ENCODE results near the gene FBXO33. TPM values are rescaled to one million over a fixed set of nuclear protein-coding genes. Genes with fewer than 3 reads are reported as not detected.

FBXO33 gene
- total RNA-seq, 4 donors from 2014 or later = 27.4 to 40.2 (median 33.5) TPM

DNA sequence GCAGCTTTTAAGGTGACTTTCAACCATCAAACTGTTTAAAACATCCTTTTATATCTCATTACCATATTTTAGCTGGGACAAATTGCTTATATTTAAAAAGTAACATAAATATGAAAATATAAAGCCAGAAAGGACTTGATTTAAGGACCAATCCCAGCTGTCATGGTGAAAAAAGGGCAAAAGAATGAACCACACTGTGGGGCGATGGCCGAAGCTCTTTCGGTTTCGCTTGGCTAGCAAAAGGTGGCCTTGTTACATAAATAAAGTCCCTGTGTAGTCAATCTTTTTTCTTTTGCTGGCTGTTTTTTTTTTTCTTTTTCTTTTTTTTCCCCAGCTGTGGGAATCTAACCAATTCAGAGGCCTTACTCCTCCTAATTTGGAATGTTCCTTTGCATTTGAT lies 50.9 kb downstream of the FBXO33 start:
- intact Hi-C loops (cut with DNase I) = no loop called here
- Histone ChIP-seq H3K27me3 (no peaks in the 10 kb centered on the region), H3K4me3 (replicated peaks in 1 of 3) (no peak overlapping the region), H3K36me3 (no peaks in the 10 kb centered on the region), H3K4me1 (peaks cover 6 to 10% of the 10 kb centered on the region in 2 donors), H3K27ac (no peak overlapping the region), H3K9me3 (no peaks in the 10 kb centered on the region)
- no peak for TF ChIP-seq POLR2A (IDR thresholded peaks at IDR 0.05)
- TF ChIP-seq, protein P1, sequence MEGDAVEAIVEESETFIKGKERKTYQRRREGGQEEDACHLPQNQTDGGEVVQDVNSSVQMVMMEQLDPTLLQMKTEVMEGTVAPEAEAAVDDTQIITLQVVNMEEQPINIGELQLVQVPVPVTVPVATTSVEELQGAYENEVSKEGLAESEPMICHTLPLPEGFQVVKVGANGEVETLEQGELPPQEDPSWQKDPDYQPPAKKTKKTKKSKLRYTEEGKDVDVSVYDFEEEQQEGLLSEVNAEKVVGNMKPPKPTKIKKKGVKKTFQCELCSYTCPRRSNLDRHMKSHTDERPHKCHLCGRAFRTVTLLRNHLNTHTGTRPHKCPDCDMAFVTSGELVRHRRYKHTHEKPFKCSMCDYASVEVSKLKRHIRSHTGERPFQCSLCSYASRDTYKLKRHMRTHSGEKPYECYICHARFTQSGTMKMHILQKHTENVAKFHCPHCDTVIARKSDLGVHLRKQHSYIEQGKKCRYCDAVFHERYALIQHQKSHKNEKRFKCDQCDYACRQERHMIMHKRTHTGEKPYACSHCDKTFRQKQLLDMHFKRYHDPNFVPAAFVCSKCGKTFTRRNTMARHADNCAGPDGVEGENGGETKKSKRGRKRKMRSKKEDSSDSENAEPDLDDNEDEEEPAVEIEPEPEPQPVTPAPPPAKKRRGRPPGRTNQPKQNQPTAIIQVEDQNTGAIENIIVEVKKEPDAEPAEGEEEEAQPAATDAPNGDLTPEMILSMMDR (IDR thresholded peaks at IDR 0.05) = no peak
- WGBS, 2 donors = 90 to 96% methylated on average over 4 of the region's 4 CpGs
- peak in 1 of 2 donors; percentile 27 for DNase-seq

DNA sequence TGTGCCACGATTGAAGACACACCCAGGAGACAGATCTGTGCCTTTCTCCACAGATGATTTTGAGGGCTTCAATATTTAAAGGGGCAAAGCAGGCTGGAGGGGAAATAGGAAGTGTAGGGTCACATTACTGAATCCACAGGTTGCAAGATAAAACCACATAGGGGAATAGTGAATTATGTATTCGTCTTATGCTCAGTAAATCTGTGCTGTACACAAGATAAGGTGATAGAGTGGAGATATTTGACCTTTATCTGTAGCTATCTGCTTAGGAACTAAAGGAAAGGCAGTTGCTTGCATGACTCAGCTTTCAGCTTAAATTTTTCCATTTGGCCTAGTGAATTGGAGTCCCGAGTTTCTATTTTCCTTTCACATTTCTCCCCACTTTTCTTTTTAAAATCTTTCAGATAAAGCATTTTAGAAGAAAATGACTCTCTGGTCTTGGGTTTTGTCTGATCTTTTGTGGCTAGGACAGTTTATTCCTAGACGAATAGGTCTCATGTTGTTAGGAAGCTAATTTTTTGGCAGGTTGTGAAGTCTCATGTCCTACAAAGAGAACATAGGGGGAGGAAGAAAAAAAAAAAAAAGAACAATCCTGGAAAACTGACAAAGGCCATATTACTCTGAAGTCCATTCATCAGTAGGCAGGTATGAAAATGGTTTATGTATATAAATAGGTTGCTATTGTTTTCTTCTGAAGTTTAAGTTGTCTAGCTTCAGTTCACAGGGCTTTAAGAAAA lies 55.4 kb downstream of the FBXO33 start:
- TF ChIP-seq, protein P1 (IDR thresholded peaks at IDR 0.05) = no peak
- Histone ChIP-seq H3K4me1 (peaks cover 6 to 10% of the 10 kb centered on the region in 2 donors), H3K36me3 (no peaks in the 10 kb centered on the region), H3K27ac (peak overlapping the region; percentile 12 to 61 (median 59)), H3K4me3 (replicated peaks in 1 of 3) (no peak overlapping the region), H3K9me3 (no peaks in the 10 kb centered on the region), H3K27me3 (no peaks in the 10 kb centered on the region)
- intact Hi-C loops (cut with DNase I) = no loop called here
- 59 to 67% methylated on average over 4 of the region's 4 CpGs for WGBS, 2 donors
- DNase-seq = no peak

DNA sequence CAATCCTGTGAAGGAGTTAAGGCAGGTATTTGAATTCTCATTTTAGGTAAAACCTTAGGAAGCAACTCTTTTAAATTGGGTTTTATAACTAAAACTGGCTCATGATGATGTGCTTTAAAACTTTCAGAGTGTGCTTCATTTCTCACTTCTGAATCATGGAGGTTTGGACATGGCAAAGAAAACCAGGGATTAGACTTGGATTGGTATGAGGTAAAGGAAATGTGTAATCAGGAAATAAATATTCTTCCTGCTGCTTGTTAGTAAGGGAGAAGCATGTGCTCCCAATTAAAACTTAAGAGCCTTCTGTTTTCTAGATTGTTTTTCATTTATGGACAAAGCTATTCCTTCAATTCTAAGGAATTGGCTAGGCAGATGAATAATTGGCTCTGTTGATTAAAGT lies 57.4 kb downstream of the FBXO33 start:
- Histone ChIP-seq H3K36me3 (no peaks in the 10 kb centered on the region), H3K27me3 (no peaks in the 10 kb centered on the region), H3K4me1 (peaks cover 6 to 10% of the 10 kb centered on the region in 2 donors), H3K4me3 (replicated peaks in 1 of 3) (no peak overlapping the region), H3K9me3 (no peaks in the 10 kb centered on the region), H3K27ac (no peak overlapping the region)
- TF ChIP-seq, protein P1 (IDR thresholded peaks at IDR 0.05) = no peak
- no peak for TF ChIP-seq POLR2A (IDR thresholded peaks at IDR 0.05)
- DNase-seq = no peak
- intact Hi-C loops (cut with DNase I) = no loop called here

DNA sequence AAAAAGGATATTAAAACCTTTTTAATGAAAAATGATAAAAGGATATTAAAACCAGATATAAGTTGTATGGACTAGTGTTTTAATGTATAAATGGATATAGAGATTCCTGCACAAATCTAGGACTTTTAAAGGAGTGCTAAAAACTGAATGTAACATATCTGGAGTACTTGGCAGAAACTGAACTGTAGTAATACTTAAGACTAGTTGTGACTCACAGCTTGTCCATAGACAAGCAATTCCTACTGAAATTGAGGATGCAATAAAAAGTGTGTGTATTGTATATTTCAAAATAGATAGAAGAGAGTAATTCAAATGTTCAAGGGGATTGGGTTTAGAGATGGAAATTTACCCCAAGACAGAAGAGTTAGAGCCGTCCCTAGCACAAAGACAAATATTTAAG lies 59.6 kb downstream of the FBXO33 start:
- H3K4me1 ChIP-seq = peaks cover 6 to 10% of the 10 kb centered on the region in 2 donors
- no peak overlapping the region for H3K27ac ChIP-seq
- no peaks in the 10 kb centered on the region for H3K9me3 ChIP-seq
- no peaks in the 10 kb centered on the region for H3K36me3 ChIP-seq
- no peak for TF ChIP-seq POLR2A (IDR thresholded peaks at IDR 0.05)
- TF ChIP-seq, protein P1 (IDR thresholded peaks at IDR 0.05) = no peak
- intact Hi-C loops (cut with DNase I) = no loop called here
- H3K27me3 ChIP-seq = no peaks in the 10 kb centered on the region
- 95 to 97% methylated on average over 1 of the region's 1 CpG for WGBS, 2 donors
- no peak for DNase-seq
- H3K4me3 ChIP-seq (replicated peaks in 1 of 3) = no peak overlapping the region

DNA sequence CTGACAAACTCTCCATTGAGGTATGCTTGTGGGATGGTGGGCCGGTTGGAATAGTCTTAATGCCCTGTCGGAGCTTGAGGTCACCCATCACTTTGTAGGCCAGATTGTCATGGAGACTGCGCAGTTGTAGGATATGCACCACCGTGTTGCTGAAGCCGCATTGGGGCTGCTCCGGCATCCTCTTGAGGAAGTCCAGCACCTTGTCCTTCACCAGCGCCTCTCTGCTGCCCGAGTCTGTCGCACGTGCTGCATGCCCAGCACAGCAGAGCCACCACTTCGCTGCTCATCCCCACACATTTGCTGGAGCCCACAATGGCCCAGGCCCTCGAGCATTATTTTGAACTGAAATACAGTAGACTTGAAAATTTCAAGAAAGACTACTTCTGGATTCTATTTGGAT lies 61.8 kb downstream of the FBXO33 start:
- WGBS, 2 donors = 90% methylated on average over 12 of the region's 12 CpGs
- no peaks in the 10 kb centered on the region for H3K27me3 ChIP-seq

More for the DNA sequence above, 61.8 kb downstream of the FBXO33 start:
- Histone ChIP-seq H3K27ac (no peak overlapping the region), H3K9me3 (no peaks in the 10 kb centered on the region), H3K36me3 (no peaks in the 10 kb centered on the region), H3K4me3 (replicated peaks in 1 of 3) (no peak overlapping the region), H3K4me1 (no peaks in the 10 kb centered on the region)
- DNase-seq = no peak
- no peak for TF ChIP-seq POLR2A (IDR thresholded peaks at IDR 0.05)
- TF ChIP-seq, protein P1 (IDR thresholded peaks at IDR 0.05) = no peak
- intact Hi-C loops (cut with DNase I) = no loop called here

Data from thyroid gland (tissue), 4 donors.